Activated CD4-positive, alpha-beta T cell treated with anti-CD3 and anti-CD28 coated beads for 48 hours (primary cell): Measurements from ENCODE around the gene GPSM1.

Source experiments
- DNase-seq: peaks from one replicate; pipeline ENCODE4 v3.0.0-alpha.2; 2020

Gene GPSM1

GRCh38 chr9:136335296-136336155 lies 8.2 kb downstream of the GPSM1 start:
- no peak for DNase-seq

DNA sequence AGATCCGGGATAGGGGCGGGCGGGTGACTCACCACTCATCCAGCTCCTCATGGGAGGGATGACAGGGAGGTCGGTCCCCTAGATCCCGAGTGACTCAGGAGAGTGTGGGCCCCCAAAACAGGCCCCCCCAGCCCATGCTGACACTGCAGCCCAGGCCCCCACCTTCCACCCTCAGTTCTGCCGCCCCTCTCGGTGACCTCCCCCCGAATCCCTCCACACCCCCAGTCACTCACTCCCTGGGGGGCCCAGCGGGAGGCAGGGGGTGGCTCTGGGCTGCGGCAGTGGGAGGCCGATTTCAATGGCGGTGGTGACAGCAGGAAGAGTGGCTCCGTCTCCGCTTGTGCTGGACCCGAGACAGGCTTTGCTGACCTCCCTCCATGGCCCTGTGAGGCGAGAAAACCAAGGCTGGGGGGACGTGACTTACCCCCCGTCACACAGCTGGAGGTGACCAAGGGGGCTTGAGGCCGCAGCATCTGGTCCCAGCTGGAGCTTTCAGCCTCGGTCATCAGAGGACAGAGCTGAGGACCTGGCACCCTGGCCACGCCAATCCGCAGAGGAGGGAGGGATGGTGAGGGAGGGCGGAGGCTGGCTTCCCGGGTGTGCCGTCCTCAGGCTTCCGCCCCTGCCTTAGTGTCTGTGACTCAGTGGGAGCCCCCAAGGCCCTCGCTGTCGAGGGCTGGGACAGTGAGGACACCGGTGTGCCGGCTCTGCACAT lies 9.0 kb downstream of the GPSM1 start:
- no peak for DNase-seq

- no peak for DNase-seq
Measured at GRCh38 chr9:136336881-136337280, 9.5 kb downstream of the GPSM1 start.

GRCh38 chr9:136337416-136338395 lies 10.4 kb downstream of the GPSM1 start:
- DNase-seq = no peak

DNA sequence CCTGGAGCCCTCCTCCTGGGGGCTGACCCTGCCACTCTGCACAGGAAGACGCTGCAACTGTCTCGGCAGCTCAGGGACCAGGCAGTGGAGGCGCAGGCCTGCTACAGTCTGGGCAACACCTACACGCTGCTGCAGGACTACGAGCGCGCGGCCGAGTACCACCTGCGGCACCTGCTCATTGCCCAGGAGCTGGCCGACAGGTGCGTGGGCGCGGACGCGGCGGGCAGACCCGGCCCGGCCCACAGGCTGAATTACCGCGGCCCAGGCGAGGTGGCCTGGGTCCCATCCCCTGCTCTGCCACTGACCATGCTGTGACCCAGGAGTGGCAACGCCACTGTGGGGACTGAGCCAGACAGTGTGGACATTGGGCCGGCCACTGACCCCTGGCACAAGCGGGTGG lies 11.2 kb downstream of the GPSM1 start:
- no peak for DNase-seq

DNA sequence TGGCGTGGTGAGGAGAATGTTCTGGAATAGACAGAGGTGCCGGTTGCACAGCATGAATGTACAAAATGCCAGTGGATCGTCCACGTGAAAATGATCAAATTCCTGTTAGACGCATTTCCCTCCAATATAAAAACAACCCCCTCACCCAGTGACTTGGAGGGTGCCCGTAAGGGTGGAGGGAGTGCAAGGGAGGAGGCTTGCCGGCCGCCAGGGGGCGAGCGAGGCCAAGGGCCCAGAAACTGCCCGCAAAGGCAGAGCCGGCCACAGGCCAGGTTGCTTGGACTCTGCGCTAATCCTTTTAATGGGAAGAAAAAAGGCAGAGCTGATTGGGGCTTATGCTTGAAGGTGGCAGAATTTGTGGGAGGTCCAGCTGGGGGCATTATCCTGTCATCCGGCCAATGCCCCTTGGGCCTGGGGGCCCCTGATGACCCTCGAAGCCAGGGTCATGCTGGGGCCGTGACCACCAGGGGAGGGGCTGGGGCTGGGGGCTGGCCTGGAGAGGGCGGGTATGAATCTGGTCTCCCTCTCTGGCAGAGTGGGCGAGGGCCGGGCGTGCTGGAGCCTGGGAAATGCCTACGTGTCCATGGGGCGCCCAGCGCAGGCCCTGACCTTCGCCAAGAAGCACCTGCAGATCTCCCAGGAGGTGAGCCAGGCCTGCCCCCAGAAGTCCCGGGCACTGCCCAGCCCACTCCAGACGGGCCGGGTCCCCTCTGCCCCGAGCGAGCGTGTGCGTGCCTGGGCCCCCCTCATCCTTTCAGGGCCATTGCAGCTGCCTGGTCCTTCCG lies 12.0 kb downstream of the GPSM1 start:
- DNase-seq = peak; percentile 47

GRCh38 chr9:136339958-136340310 lies 12.6 kb downstream of the GPSM1 start:
- DNase-seq = no peak

- no peak for DNase-seq
Measured at GRCh38 chr9:136340356-136341041, 13.2 kb downstream of the GPSM1 start.

- DNase-seq = no peak
Measured at GRCh38 chr9:136341042-136341655, 13.8 kb downstream of the GPSM1 start.

DNA sequence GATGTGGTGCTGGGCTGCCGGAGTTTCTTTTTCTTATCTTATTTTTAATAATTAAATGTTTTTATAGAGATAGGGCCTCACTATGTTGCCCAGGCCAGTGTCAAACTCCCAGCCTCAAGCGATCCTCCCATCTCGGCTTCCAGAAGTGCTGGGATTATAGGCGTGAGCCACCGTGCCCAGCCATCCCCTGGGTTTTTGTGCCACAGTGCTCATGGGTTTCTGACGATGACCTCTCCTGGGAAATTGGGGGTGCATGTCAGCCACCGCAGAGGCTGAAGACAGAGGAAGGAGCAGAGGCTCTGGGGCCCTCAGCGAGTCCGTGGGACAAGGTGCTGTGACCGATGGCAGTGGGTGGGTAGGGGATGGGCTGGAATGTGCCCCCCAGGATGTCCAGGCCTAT lies 14.4 kb downstream of the GPSM1 start:
- DNase-seq = no peak

GRCh38 chr9:136342181-136343120 lies 15.1 kb downstream of the GPSM1 start:
- DNase-seq = peak; percentile 82

- no peak for DNase-seq
Measured at GRCh38 chr9:136343121-136343883, 16.0 kb downstream of the GPSM1 start.

GRCh38 chr9:136343884-136344269 lies 16.5 kb downstream of the GPSM1 start:
- no peak for DNase-seq

GRCh38 chr9:136344544-136345280 lies 17.4 kb downstream of the GPSM1 start:
- no peak for DNase-seq

DNA sequence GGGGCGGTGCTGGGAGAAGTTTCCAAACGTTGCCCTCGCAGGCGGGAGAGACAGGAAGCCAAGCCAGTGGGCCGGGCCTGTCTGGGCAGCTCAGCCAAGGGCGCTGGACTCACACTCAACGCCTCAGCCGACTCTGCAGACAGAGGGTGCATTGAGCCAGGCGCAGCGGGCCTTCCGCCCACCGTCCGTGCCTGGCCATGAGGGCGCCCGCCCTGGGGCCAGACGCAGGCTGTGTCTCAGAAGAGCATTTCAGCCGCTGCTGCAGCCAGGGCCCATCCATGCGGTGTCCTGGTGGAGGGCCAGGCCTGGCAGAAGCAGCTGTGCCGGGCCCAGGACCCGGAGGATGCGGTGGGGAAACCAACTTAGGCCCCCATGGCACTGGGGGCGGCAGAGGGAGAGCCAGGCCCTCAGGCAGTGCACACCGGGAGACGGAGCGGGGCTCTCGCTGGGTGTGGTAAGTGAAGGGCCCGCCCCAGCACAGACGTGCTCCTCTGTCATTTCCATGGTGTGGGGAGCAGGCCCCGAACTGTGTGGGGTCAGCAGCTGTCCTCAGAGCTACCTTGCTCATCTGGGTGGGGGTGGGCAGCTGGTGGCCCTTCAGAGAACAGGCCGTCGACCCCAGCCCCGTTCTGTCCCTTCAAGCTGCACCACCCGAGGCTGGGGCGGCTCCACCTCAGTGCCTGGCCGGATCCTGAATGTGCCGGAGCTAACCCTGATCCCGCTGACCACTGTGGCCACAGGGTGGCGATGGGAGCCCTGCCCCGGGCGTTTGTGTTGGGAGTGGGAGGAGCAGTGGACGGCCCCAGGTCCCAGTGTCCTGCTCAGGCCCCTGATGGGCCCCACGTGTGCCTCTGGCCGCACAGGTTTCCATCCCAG lies 18.2 kb downstream of the GPSM1 start:
- no peak for DNase-seq

- no peak for DNase-seq
Measured at GRCh38 chr9:136346157-136346481, 18.8 kb downstream of the GPSM1 start.

- DNase-seq = no peak
Measured at GRCh38 chr9:136346927-136347465, 19.7 kb downstream of the GPSM1 start.
